Breast epithelium (tissue), 4 donors: Measurements from ENCODE around the gene AHSG. TPM values are rescaled to one million over a fixed set of nuclear protein-coding genes. Genes with fewer than 3 reads are reported as not detected.

Experiments used
- DNase-seq, 2 donors: peaks; one replicate each; pipeline ENCODE4 v3.0.0-alpha.2; 2019; ENCODE audit warnings: low spot score in 2 of 2
- H3K27ac ChIP-seq, 2 donors: fragments of 200-600 bp; sonication (generic) in 1 of 2; one replicate each; pipeline ENCODE4 v1.5.1; 2016 to 2019; ENCODE audit warnings: mild to moderate bottlenecking in 1 of 2
- H3K27me3 ChIP-seq, 2 donors: fragments of 200-600 bp; sonication (generic) in 1 of 2; one replicate each; pipeline versions ENCODE4 v1.5.1 to v1.6.0; 2017 to 2019; ENCODE audit warnings: control low read depth in 1 of 2, mild to moderate bottlenecking in 1 of 2
- H3K36me3 ChIP-seq: fragments of 200-600 bp; one replicate; pipeline ENCODE4 v1.5.1; 2019
- H3K4me1 ChIP-seq, 2 donors: fragments of 200-600 bp; sonication (generic); one replicate each; pipeline ENCODE4 v1.5.1; 2016 to 2019; ENCODE audit warnings: control low read depth in 1 of 2
- H3K4me3 ChIP-seq, 3 donors: fragments of 200-600 bp; sonication (generic); 1 replicate in 2 of 3; 2 replicates in 1 of 3; pipeline ENCODE4 v1.5.1; 2016 to 2019; ENCODE audit warnings: mild to moderate bottlenecking in 3 of 3, moderate library complexity in 2 of 3
- H3K9me3 ChIP-seq, 2 donors: fragments of 200-600 bp; sonication (generic) in 1 of 2; one replicate each; pipeline ENCODE4 v1.5.1; 2016 to 2019; ENCODE audit warnings: control low read depth in 1 of 2
- POLR2A ChIP-seq: fragments of 450-650 bp; IDR thresholded peaks from one replicate; pipeline ENCODE4 v1.6.1; 2016; ENCODE audit warnings: antibody characterized with exemption, mild to moderate bottlenecking, moderate library complexity
- POLR2AphosphoS5 ChIP-seq, 3 donors: sonication (generic); formaldehyde crosslinking; IDR thresholded peaks; one replicate each; pipeline ENCODE4 v1.6.1; 2017; ENCODE audit warnings: antibody characterized with exemption in 3 of 3
- intact Hi-C: fragments of 100-400 bp; cut with DNase I; formaldehyde crosslinking; loops from one replicate; pipeline ENCODE4 v1.15.1; 2023; ENCODE audit warnings: low total_unique reads
- total RNA-seq, 3 donors: library from RNA; depleted of rRNA; stranded (reverse); fragments of >200 nt; gene quantifications; one replicate each; pipeline ENCODE4 v1.1.0, GENCODE V29; 2016
- TF ChIP-seq, protein P1 (sequence below), 3 donors: fragments of 450-650 bp; IDR thresholded peaks; one replicate each; pipeline ENCODE4 v1.5.1; 2016 to 2017; ENCODE audit warnings: antibody characterized with exemption in 3 of 3, mild to moderate bottlenecking in 3 of 3, moderate library complexity in 3 of 3

The AHSG gene
- total RNA-seq, 3 donors from 2014 or later: not detected

DNA sequence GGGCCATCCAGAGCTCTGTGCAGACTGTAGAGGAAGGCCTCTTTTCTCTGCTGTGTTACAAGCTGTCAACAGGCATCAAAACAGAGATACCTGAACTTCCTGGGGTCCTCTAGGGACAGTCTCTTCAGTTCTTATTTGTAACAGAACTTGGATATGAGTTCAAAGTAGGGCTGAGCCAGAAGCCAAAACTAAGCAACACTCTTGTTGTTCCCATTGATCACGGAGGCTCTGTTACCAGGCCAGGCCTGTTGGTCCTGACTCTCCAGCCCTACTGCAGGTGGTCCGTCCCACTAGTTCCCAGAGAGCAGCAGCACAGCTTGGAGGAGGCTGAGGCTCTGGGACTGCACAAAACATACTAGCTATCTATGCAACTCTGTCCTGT, 13.1 kb upstream of the AHSG start:
- no peak for DNase-seq
- Histone ChIP-seq H3K9me3 (no peaks in the 10 kb centered on the region), H3K36me3 (no peaks in the 10 kb centered on the region), H3K27me3 (no peaks in the 10 kb centered on the region), H3K4me1 (no peaks in the 10 kb centered on the region), H3K27ac (no peak overlapping the region), H3K4me3 (no peak overlapping the region)
- intact Hi-C loops: no loop called here
- TF ChIP-seq POLR2A: no peak
- TF ChIP-seq, protein P1, sequence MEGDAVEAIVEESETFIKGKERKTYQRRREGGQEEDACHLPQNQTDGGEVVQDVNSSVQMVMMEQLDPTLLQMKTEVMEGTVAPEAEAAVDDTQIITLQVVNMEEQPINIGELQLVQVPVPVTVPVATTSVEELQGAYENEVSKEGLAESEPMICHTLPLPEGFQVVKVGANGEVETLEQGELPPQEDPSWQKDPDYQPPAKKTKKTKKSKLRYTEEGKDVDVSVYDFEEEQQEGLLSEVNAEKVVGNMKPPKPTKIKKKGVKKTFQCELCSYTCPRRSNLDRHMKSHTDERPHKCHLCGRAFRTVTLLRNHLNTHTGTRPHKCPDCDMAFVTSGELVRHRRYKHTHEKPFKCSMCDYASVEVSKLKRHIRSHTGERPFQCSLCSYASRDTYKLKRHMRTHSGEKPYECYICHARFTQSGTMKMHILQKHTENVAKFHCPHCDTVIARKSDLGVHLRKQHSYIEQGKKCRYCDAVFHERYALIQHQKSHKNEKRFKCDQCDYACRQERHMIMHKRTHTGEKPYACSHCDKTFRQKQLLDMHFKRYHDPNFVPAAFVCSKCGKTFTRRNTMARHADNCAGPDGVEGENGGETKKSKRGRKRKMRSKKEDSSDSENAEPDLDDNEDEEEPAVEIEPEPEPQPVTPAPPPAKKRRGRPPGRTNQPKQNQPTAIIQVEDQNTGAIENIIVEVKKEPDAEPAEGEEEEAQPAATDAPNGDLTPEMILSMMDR (IDR thresholded peaks at IDR 0.05): no peak

DNA sequence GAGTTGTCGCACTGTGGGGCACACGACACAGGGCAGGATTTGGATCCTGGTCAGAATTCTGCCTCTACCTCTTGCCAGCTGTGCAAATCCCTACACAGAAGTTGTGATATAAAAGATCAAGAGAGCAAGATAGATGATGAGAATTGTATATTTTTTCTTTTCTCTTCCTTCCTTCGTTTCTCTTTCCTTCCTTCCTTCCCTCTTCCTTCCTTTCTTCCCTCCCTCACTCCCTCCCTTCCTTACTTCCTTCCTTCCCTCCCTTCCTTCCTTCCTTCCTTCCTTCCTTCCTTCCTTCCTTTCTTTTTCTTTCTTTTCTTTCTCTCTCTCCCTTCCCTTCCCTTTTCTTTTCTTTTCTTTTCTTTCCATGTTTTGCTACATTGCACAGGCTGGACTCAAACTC, 12.0 kb upstream of the AHSG start:
- H3K4me1 ChIP-seq: no peaks in the 10 kb centered on the region
- H3K27ac ChIP-seq: no peak overlapping the region
- H3K4me3 ChIP-seq: no peak overlapping the region
- no peaks in the 10 kb centered on the region for H3K27me3 ChIP-seq
- DNase-seq: no peak
- H3K9me3 ChIP-seq: no peaks in the 10 kb centered on the region
- intact Hi-C loops: no loop called here
- TF ChIP-seq POLR2A: no peak
- TF ChIP-seq, protein P1 (IDR thresholded peaks at IDR 0.05): no peak
- no peak for TF ChIP-seq POLR2AphosphoS5 (IDR thresholded peaks at IDR 0.05)
- H3K36me3 ChIP-seq: no peaks in the 10 kb centered on the region

DNA sequence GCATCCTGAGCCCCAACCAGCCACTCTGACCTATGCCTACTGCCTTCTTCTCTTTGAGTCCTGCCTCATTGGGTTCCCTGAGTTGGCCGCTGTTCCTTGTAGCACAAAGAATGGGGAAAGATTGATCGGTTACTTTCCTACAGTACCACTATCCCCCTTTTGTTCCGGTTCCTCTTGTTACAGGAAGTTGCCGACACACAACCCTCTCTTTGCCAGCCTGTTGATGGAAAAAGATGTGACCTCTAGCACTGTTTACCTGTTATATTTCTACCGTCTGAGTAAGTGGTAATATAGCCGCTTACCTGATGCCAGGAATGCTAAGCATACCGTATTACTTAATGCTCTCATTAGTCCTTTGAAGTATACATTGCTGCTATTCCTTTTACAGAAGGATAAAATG, 9.7 kb upstream of the AHSG start:
- DNase-seq: no peak
- Histone ChIP-seq H3K27ac (no peak overlapping the region), H3K27me3 (no peaks in the 10 kb centered on the region), H3K36me3 (no peaks in the 10 kb centered on the region), H3K4me1 (no peaks in the 10 kb centered on the region), H3K4me3 (no peak overlapping the region), H3K9me3 (no peaks in the 10 kb centered on the region)
- intact Hi-C loops: no loop called here
- TF ChIP-seq, protein P1 (IDR thresholded peaks at IDR 0.05): no peak
- TF ChIP-seq POLR2AphosphoS5 (IDR thresholded peaks at IDR 0.05) (no peak), POLR2A (no peak)

DNA sequence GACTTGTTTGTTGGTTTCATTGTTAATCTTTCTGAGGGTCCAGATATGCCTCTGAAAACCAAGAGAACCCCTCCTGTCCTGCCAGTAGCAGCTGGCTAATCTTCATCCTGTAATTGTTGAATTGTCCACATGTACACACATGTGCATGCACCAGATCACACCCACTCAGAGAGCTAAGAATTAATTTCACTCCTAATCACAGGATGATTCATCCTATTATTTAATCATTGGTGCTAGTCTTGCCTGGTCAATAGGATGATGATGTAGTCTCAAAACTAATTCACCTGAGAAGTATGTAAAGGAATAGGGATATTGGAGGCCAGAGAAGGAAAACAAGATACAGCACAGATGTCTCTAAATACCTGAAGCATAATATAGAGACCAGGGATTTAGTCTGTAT, 7.8 kb upstream of the AHSG start:
- DNase-seq: no peak
- Histone ChIP-seq H3K27me3 (no peaks in the 10 kb centered on the region), H3K9me3 (no peaks in the 10 kb centered on the region), H3K4me1 (no peaks in the 10 kb centered on the region), H3K4me3 (no peak overlapping the region), H3K36me3 (no peaks in the 10 kb centered on the region), H3K27ac (no peak overlapping the region)
- intact Hi-C loops: no loop called here
- TF ChIP-seq POLR2AphosphoS5 (IDR thresholded peaks at IDR 0.05): no peak
- no peak for TF ChIP-seq POLR2A
- TF ChIP-seq, protein P1 (IDR thresholded peaks at IDR 0.05): no peak

DNA sequence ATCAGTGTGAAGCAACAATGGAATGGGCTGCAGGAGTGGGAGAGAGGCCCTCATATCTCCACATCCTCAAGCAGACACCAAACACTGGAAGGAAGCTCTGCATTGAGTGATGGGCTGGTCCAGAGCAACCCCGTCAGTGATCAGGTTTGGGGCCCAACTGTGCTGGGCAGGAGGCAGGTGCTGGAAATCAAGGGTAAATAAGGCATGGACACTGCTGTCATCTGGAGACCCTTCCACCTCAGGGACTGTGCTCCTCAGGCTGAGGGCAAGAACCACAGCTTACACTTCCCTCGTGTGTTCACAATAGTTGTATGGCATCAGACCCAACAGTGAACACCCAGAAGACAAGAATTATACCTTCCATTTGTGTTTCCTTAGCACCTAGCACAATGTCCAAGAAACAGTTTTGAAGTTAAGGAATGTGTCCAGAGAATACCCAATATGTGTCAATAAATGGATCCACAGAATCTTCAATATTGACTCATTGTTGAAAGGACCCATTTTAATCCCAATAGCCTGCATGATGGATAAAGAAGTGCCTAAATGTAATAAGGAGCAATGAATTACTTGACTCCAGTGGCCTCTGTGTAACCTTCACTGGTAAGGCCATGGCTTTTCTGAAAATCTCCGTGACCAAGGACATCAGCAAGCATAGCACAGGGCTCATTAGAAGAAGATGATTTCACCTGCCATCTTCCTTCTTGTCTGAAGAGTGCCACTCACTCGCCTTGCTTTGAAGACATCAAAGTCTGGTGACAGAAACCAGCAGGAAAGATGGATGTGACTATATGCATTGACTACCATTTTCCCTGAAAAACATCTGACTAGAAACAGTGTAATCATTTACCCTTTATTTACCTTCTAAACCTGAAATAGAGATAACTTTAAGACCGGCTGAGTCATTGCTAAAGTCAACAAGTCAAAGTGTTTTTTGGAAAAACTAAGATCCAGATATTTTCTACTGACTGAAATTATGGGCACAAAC, 7.0 kb upstream of the AHSG start:
- TF ChIP-seq, protein P1 (IDR thresholded peaks at IDR 0.05): no peak
- TF ChIP-seq POLR2A (no peak), POLR2AphosphoS5 (IDR thresholded peaks at IDR 0.05) (no peak)
- no peaks in the 10 kb centered on the region for H3K9me3 ChIP-seq
- no peak overlapping the region for H3K4me3 ChIP-seq
- H3K27me3 ChIP-seq: no peaks in the 10 kb centered on the region
- H3K4me1 ChIP-seq: no peaks in the 10 kb centered on the region
- no peak for DNase-seq
- no peaks in the 10 kb centered on the region for H3K36me3 ChIP-seq
- H3K27ac ChIP-seq: no peak overlapping the region
- intact Hi-C loops: no loop called here
